Measurements from ENCODE around the gene EDEM3. TPM values are rescaled to one million over a fixed set of nuclear protein-coding genes. Genes with fewer than 3 reads are reported as not detected.

The EDEM3 gene
- polyA plus RNA-seq, 2 of the 4 experiments (the other 2 are of a cell fraction) = 10.5 to 24.2 TPM

- Histone ChIP-seq H3K4me2 (no peak overlapping the region), H3K9me3 (peaks cover 8% of the 10 kb centered on the region; the same call in 2 of the 3 replicates), H3K27ac (no peak overlapping the region), H3K4me3 (no peak overlapping the region), H3K4me1 (no peaks in the 10 kb centered on the region)
- ChIA-PET CTCF (interaction anchor here (1.9 kb wide), 1 partner anchor 19 kb away, joined by 7 read pairs; no protein-coding TSS in a partner anchor), POLR2A (no interaction called here)
- TF ChIP-seq MAFK (IDR thresholded peaks at IDR 0.05; ENCODE audit: partially characterized antibody) = no peak
- TF ChIP-seq TP53 (CRISPR knock-in tag; IDR thresholded peaks at IDR 0.05) = no peak
- no peak for TF ChIP-seq MAZ (IDR thresholded peaks at IDR 0.05; ENCODE audit: borderline replicate concordance, low read depth, low read length)
- TF ChIP-seq HOXA7 (CRISPR knock-in tag; IDR thresholded peaks at IDR 0.05) = no peak
- no peak for TF ChIP-seq KDM5A (IDR thresholded peaks at IDR 0.05)
- DNase-seq (ENCODE audit: low read depth in 1 of 2, low spot score in 1 of 2) (no peak), FAIRE-seq (no peak), ATAC-seq (no peak)
- WGBS (ENCODE audit: missing lambda C conversion rate) = 77% methylated on average over 8 of the region's 11 CpGs
Observed at GRCh38 chr1:184644771-184645170, 109.9 kb downstream of the EDEM3 start.

GRCh38 chr1:184643661-184644060 is 111.0 kb downstream of the EDEM3 start:
- H3K27ac ChIP-seq = no peak overlapping the region
- H3K9me3 ChIP-seq = no peaks in the 10 kb centered on the region; the same call in 2 of the 3 replicates
- H3K4me2 ChIP-seq = no peak overlapping the region
- DNase-seq (ENCODE audit: low read depth in 1 of 2, low spot score in 1 of 2) = no peak
- FAIRE-seq = no peak
- TF ChIP-seq BCL3 (IDR thresholded peaks at IDR 0.05) (no peak), HOXB13 (CRISPR knock-in tag; IDR thresholded peaks at IDR 0.05; ENCODE audit: low read depth) (no peak), RFX5 (IDR thresholded peaks at IDR 0.05) (no peak), FOSB (CRISPR knock-in tag; IDR thresholded peaks at IDR 0.05) (no peak), KDM5A (IDR thresholded peaks at IDR 0.05) (no peak), EHF (CRISPR knock-in tag; IDR thresholded peaks at IDR 0.05) (no peak), RNF2 (IDR thresholded peaks at IDR 0.05; ENCODE audit: borderline replicate concordance, low read depth) (no peak), GATA3 (IDR thresholded peaks at IDR 0.05; ENCODE audit: borderline replicate concordance) (no peak), JUN (IDR thresholded peaks at IDR 0.05) (no peak), BHLHE40 (IDR thresholded peaks at IDR 0.05; ENCODE audit: low read depth, low read length) (no peak), PHF8 (IDR thresholded peaks at IDR 0.05; ENCODE audit: borderline replicate concordance, low read depth) (no peak), MYC (IDR thresholded peaks at IDR 0.05; ENCODE audit: borderline replicate concordance, low read length) (no peak), HOXB5 (CRISPR knock-in tag; IDR thresholded peaks at IDR 0.05) (no peak), RCOR1 (IDR thresholded peaks at IDR 0.05; ENCODE audit: low read depth, low read length) (no peak), CEBPB (IDR thresholded peaks at IDR 0.05) (no peak), ZNF302 (CRISPR knock-in tag; IDR thresholded peaks at IDR 0.05) (no peak), POLR2AphosphoS2 (conservative IDR thresholded peaks at IDR 0.05; ENCODE audit: low read length) (no peak)
- TF ChIP-seq, protein P1, sequence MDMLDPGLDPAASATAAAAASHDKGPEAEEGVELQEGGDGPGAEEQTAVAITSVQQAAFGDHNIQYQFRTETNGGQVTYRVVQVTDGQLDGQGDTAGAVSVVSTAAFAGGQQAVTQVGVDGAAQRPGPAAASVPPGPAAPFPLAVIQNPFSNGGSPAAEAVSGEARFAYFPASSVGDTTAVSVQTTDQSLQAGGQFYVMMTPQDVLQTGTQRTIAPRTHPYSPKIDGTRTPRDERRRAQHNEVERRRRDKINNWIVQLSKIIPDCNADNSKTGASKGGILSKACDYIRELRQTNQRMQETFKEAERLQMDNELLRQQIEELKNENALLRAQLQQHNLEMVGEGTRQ (IDR thresholded peaks at IDR 0.05) = no peak
- TF ChIP-seq, protein P2, sequence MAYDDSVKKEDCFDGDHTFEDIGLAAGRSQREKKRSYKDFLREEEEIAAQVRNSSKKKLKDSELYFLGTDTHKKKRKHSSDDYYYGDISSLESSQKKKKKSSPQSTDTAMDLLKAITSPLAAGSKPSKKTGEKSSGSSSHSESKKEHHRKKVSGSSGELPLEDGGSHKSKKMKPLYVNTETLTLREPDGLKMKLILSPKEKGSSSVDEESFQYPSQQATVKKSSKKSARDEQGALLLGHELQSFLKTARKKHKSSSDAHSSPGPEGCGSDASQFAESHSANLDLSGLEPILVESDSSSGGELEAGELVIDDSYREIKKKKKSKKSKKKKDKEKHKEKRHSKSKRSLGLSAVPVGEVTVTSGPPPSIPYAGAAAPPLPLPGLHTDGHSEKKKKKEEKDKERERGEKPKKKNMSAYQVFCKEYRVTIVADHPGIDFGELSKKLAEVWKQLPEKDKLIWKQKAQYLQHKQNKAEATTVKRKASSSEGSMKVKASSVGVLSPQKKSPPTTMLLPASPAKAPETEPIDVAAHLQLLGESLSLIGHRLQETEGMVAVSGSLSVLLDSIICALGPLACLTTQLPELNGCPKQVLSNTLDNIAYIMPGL (CRISPR knock-in tag; IDR thresholded peaks at IDR 0.05; ENCODE audit: borderline replicate concordance) = no peak
- ATAC-seq = no peak
- ChIA-PET POLR2A (no interaction called here), CTCF (interaction anchor here (1.9 to 3.1 kb wide), 2 partner anchors 10 to 20 kb away, joined by 7 to 11 read pairs; no protein-coding TSS in a partner anchor)
- WGBS (ENCODE audit: missing lambda C conversion rate) = 23% methylated on average over 1 of the region's 1 CpG
- H3K4me3 ChIP-seq = no peak overlapping the region
- H3K4me1 ChIP-seq = no peaks in the 10 kb centered on the region

All from A549 (cell line).